GM15510 (cell line): ENCODE results near the gene ACBD6.

Source experiments
- POLR2A ChIP-seq: IDR thresholded peaks from 3 replicates; pipeline ENCODE4 v1.6.1; 2011; ENCODE audit warnings: borderline replicate concordance; ENCODE audit not compliant: insufficient read length; ENCODE audit errors: extremely low read depth

The ACBD6 gene

DNA sequence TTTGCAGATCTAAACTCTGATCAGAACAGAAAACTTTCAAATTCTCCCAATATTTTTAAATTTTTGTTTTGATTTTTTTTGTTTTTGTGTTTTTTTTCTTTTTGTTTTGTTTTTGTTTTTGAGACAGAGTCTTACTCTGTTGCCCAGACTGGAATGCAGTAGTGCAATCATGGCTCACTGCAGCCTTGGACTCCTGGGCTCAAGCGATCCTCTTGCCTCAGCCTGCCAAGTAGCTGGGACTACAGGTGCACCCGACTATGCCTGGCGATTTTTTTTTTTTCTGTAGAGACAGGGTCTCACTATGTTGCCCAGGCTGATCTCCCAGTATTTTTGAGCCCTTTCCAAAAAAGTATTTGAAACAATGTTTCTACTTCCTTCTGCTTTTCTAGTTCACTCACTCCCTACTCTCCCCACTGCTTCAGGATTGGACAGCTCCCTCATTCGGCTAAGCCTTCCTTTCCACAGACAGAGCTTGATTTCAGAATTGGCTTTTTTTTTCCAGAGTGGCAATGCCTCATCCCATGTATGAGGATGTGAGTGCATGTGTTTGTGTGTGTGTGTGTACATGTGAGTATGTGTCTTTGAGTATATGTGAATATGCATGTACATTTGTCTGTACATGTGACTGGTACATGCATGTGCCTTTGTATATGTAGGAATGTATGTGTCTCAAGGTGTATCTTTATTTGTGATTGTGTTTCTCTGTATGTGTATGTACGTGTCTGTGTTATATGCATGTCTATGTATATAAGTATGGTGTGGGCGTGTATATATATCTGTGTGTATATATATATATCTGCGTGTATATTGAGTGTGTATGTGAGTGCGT, 260.4 kb downstream of the ACBD6 start:
- no peak for TF ChIP-seq POLR2A

- TF ChIP-seq POLR2A: no peak
These were observed 263.0 kb downstream of the ACBD6 start for GRCh38 chr1:180239145-180240096.

DNA sequence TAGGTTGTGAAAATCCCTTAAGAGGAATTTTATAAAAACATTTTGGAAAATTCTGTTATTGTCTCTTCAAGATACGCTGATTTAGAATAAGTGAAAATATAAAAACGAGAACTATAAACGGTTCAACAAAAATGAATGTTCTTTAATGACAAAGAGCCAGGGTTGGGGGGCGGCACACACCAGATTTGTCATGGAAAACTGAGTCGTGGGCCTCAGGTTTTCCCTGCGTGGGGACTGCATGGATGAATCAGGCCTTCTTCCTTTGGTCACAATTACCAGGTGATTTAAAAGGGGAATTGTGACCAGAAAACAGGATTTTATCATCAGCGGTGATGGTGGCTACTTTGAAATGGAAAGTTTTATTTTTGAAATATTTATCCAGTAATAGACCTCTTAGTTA, 263.7 kb downstream of the ACBD6 start:
- TF ChIP-seq POLR2A: no peak
